ENCODE measurements around the gene THSD4. TPM values are rescaled to one million over a fixed set of nuclear protein-coding genes. Genes with fewer than 3 reads are reported as not detected.

The THSD4 gene
- polyA plus RNA-seq, 1 experiment = 45.8 TPM

GRCh38 chr15:71452893-71453292 lies 337.6 kb downstream of the THSD4 start:
- Histone ChIP-seq H3K27me3 (ENCODE audit: control insufficient read depth, insufficient read depth, low read length) (no peaks in the 10 kb centered on the region), H3K4me3 (ENCODE audit: low read depth, low read length) (no peak overlapping the region), H3K27ac (ENCODE audit: low read depth, low read length) (no peak overlapping the region), H3K9me3 (ENCODE audit: control insufficient read depth, insufficient read depth, low read length) (no peaks in the 10 kb centered on the region)
- POLR2A ChIA-PET = no interaction called here
- no peak for DNase-seq (ENCODE audit: low read depth, low spot score)
- TF ChIP-seq CTCF (IDR thresholded peaks at IDR 0.05; ENCODE audit: low read depth, low read length) = no peak
- CTCF ChIA-PET = no interaction called here

GRCh38 chr15:71454462-71454996 lies 339.3 kb downstream of the THSD4 start:
- no peak for TF ChIP-seq CTCF (IDR thresholded peaks at IDR 0.05; ENCODE audit: low read depth, low read length)
- Histone ChIP-seq H3K27me3 (ENCODE audit: control insufficient read depth, insufficient read depth, low read length) (no peaks in the 10 kb centered on the region), H3K9me3 (ENCODE audit: control insufficient read depth, insufficient read depth, low read length) (no peaks in the 10 kb centered on the region), H3K4me3 (ENCODE audit: low read depth, low read length) (no peak overlapping the region), H3K27ac (ENCODE audit: low read depth, low read length) (no peak overlapping the region)
- POLR2A ChIA-PET = no interaction called here
- no peak for DNase-seq (ENCODE audit: low read depth, low spot score)
- CTCF ChIA-PET = no interaction called here

- CTCF ChIA-PET = no interaction called here
These were observed 339.8 kb downstream of the THSD4 start for GRCh38 chr15:71455107-71455506.

DNA sequence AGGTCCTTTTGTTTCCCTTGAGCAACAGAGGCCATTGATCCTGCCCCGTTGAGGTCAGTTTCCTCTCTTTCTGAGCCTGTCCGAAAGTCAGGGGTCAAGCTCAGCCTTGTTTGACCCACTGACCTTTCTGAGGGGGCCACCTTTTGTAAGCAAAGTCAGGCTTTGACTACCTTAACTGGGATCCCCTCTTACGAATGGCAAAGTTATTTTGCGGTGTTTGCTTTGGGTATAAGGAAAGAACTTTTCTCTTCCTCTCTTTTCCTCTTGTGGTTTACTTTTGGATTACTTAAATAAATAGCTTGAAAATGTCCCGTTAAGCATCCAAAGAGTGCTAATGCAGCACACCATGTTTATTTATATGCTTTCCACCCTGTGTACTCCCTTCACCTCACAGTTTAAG lies 340.6 kb downstream of the THSD4 start:
- Histone ChIP-seq H3K27ac (ENCODE audit: low read depth, low read length) (no peak overlapping the region), H3K4me3 (ENCODE audit: low read depth, low read length) (no peak overlapping the region), H3K9me3 (ENCODE audit: control insufficient read depth, insufficient read depth, low read length) (no peaks in the 10 kb centered on the region), H3K27me3 (ENCODE audit: control insufficient read depth, insufficient read depth, low read length) (no peaks in the 10 kb centered on the region)
- no peak for TF ChIP-seq CTCF (IDR thresholded peaks at IDR 0.05; ENCODE audit: low read depth, low read length)
- ChIA-PET POLR2A (no interaction called here), CTCF (interaction anchor here (0.7 to 1.2 kb wide), 2 partner anchors 11 to 483 kb away, joined by 3 read pairs; no protein-coding TSS in a partner anchor)
- no peak for DNase-seq (ENCODE audit: low read depth, low spot score)

More at GRCh38 chr15:71455107-71455506, 339.8 kb downstream of the THSD4 start:
- no peak for DNase-seq (ENCODE audit: low read depth, low spot score)
- Histone ChIP-seq H3K27me3 (ENCODE audit: control insufficient read depth, insufficient read depth, low read length) (no peaks in the 10 kb centered on the region), H3K9me3 (ENCODE audit: control insufficient read depth, insufficient read depth, low read length) (no peaks in the 10 kb centered on the region), H3K27ac (ENCODE audit: low read depth, low read length) (no peak overlapping the region), H3K4me3 (ENCODE audit: low read depth, low read length) (no peak overlapping the region)
- POLR2A ChIA-PET = no interaction called here
- TF ChIP-seq CTCF (IDR thresholded peaks at IDR 0.05; ENCODE audit: low read depth, low read length) = no peak

- no peak for DNase-seq (ENCODE audit: low read depth, low spot score)
- Histone ChIP-seq H3K27me3 (ENCODE audit: control insufficient read depth, insufficient read depth, low read length) (no peaks in the 10 kb centered on the region), H3K9me3 (ENCODE audit: control insufficient read depth, insufficient read depth, low read length) (no peaks in the 10 kb centered on the region), H3K4me3 (ENCODE audit: low read depth, low read length) (no peak overlapping the region), H3K27ac (ENCODE audit: low read depth, low read length) (no peak overlapping the region)
- TF ChIP-seq CTCF (IDR thresholded peaks at IDR 0.05; ENCODE audit: low read depth, low read length) = no peak
- ChIA-PET CTCF (interaction anchor here (0.7 to 1.2 kb wide), 2 partner anchors 12 to 483 kb away, joined by 3 read pairs; no protein-coding TSS in a partner anchor), POLR2A (no interaction called here)
These were observed 341.1 kb downstream of the THSD4 start for GRCh38 chr15:71456362-71456761.

All from AG04450 (cell line).